GM21367 (cell line): Measurements from ENCODE around the gene OR2D3.
"Not testable (repeated sequence)": the region's sequence is repeated elsewhere in the genome, so short reads cannot be mapped to it uniquely, and the experiment has no call there.

Experiments used
- ATAC-seq: cut with Tn5 transposase; IDR thresholded peaks from one replicate; pipeline ENCODE4 v1.9.1; 2021; ENCODE audit not compliant: unreplicated experiment

Gene OR2D3, protein sequence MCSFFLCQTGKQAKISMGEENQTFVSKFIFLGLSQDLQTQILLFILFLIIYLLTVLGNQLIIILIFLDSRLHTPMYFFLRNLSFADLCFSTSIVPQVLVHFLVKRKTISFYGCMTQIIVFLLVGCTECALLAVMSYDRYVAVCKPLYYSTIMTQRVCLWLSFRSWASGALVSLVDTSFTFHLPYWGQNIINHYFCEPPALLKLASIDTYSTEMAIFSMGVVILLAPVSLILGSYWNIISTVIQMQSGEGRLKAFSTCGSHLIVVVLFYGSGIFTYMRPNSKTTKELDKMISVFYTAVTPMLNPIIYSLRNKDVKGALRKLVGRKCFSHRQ

DNA sequence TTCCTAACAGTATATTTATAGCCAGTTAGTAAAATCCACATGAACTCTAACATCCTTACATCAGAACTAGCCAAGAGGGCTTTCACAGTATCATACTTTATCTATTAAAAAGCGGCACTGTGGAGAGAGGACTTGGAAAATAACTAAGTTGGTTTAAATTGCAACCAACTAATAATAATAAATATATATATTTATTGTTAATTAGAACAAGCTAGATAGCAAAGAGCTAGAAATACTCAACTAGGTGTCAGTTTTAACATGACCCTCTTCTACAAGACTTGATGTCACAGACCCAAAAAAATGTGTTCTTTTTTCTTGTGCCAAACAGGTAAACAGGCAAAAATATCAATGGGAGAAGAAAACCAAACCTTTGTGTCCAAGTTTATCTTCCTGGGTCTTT is at the start of gene OR2D3:
Gene OR2D3, plus strand, starts transcription at position 301 of the 400 bp plus-strand sequence. Its CDS starts 0 bp downstream, at position 301.
- ATAC-seq: no peak

GRCh38 chr11:6871278-6871677 is 49.5 kb upstream of the OR2D3 start:
- ATAC-seq: no peak

DNA sequence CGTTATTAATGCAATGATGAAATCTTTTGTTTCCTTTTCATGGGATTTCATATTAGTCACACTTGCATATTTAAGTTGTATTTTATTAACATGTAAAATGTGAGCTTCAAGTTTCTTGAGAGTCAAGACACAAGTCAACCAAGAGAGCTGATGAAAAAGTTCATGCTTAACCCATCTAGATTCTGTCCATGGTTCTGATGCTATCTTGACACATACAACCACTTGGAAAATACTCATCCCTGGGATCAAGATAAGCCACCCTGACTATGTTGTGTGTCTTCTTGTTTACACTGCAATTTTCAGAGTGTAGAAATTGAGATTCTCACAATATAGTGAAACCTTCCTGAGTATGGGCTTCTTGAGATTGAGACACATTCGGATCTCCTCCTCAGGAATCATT is 45.0 kb upstream of the OR2D3 start:
- no peak for ATAC-seq

- no peak for ATAC-seq
Observed at GRCh38 chr11:6876325-6876724, 44.5 kb upstream of the OR2D3 start, which contains the start of gene OR10A4. Gene OR10A4, plus strand, starts transcription at chr11:6876625. Its CDS starts 23 bp downstream, at chr11:6876648.

DNA sequence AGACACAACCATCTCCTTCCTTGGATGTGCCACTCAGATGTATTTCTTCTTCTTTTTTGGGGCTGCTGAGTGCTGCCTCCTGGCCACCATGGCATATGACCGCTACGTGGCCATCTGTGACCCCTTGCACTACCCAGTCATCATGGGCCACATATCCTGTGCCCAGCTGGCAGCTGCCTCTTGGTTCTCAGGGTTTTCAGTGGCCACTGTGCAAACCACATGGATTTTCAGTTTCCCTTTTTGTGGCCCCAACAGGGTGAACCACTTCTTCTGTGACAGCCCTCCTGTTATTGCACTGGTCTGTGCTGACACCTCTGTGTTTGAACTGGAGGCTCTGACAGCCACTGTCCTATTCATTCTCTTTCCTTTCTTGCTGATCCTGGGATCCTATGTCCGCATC is 43.9 kb upstream of the OR2D3 start:
- ATAC-seq: no peak

- ATAC-seq: no peak
Observed at GRCh38 chr11:6882751-6883150, 38.1 kb upstream of the OR2D3 start.

GRCh38 chr11:6887711-6888110 is 33.1 kb upstream of the OR2D3 start:
- not testable (repeated sequence) for ATAC-seq

DNA sequence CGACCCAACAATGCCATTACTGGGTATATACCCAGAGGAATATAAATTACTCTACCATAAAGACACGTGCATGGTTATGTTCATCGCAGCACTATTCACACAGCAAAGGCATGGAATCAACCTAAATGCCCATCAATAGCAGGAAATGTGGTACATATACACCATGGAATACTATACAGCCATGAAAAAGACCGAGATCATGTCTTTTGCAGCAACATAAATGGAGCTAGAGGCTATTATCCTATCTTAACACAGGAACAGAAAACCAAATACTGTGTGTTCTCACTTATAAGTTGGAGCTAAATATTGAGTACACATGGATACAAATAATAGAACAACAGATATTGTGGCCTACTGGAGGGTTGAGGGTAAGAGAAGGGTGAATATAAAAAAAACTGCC is 32.0 kb upstream of the OR2D3 start:
- ATAC-seq: no peak

DNA sequence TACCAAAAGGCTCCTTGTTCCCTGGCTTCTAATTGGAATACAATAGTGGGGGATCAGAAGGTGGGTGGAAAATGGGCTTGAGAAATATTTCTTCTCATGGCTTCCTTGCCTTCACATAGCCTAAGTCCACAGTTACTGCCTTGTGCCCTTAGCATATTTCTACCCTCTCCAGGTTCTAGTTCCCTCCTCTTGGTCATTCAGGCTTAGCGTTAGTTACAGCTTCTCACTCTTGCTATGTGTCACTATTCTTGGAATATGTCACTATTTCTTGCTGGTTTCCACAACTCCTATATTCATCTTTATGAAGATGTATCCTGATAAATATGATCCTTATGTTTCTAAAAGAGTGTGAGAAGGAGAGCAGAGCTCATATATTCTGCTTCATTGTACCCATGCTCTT is 31.0 kb upstream of the OR2D3 start:
- ATAC-seq: no peak

GRCh38 chr11:6892400-6892799 is 28.4 kb upstream of the OR2D3 start, which contains the start of gene OR2D2:
Gene OR2D2, minus strand, starts transcription at chr11:6892500. Its CDS starts 0 bp downstream, at chr11:6892500.
- ATAC-seq: no peak

DNA sequence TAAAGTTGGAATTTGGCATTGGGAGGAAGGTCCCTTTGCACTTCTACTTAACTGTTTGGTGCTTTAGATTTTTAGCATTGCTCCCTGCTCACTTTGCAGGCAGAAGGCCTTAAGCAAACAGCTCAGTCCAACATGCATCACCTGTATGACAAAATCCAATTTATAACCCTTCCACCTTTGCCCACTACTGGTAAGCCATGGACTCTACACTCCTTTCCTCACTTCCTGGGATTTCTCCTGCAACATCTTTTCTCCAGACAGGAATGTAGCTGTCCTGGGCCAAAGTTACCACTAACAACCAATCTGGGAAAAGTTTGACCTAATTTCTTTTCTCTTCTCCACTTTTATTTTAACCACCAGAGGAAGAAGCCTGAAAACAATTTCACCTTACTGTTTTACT is 26.7 kb upstream of the OR2D3 start:
- no peak for ATAC-seq

DNA sequence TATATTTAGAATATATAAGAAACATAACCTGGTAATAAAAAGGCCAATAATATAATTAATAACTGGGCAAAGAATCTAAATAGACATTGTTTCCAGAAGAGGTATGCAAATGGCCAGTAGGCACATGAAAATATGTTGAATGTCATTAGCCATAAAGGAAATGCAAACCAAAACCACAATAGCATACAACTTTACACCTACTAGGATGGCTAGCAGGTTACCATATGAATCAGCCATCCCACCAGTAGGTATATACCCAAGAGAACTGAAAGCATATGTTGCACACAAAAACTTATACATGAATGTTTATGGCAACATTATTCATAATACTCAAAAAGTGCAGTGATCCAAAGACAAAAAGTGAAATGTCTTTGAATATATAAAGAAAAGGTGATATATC is 25.8 kb upstream of the OR2D3 start:
- ATAC-seq: peak; percentile 92

DNA sequence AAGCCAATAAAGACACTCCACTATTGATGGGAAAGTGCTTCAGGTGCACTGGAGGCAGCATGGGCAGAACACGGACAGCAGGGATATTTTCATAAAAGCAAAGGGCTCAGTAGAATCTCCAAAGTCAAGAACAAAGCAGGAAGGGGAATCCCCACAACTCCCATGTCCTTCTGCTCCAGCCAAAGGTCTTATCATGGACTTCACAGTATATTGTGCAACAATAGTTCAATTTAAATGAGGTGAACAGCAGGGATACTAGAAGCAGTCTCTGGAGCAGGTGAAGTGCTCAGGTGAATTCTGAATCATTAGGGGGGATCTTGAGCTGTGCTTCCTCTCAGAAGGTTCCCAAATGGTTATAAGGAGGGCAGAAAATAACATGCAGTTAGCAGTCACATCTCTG is 21.9 kb upstream of the OR2D3 start:
- no peak for ATAC-seq

- no peak for ATAC-seq
Observed at GRCh38 chr11:6900327-6900999, 20.3 kb upstream of the OR2D3 start.

DNA sequence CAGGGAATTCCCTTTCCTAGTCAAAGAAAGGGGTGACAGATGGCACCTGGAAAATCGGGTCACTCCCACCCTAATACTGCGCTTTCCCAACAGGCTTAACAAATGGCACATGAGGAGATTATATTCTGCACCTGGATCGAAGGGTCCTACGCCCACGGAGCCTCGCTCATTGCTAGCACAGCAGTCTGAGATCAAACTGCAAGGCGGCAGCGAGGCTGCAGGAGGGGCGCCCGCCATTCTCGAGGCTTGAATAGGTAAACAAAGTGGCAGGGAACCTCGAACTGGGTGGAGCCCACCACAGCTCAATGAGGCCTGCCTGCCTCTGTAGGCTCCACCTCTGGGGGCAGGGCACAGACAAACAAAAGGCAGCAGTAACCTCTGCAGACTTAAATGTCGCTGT is 16.0 kb upstream of the OR2D3 start:
- not testable (repeated sequence) for ATAC-seq

DNA sequence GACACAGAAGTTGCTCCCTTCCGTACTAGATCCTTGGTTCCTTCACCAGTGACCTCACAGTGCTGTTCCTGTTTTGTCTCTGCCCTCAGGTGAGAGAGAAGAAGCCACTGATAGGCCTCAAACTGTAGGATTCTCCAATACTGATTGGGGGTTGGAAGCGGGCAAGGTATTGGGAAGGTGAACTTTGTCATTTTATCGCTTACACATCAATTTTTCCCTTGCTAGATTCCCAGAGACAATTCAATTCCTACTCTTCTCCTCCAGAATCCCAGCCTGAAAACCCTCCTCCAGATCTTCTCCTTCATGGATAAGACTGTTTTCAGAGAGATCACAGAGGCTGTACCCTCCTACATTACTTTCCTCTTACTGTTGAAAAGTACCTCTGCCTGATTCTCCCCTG is 9.4 kb upstream of the OR2D3 start:
- ATAC-seq: no peak

- ATAC-seq: no peak
Observed at GRCh38 chr11:6911948-6912347, 8.9 kb upstream of the OR2D3 start.

DNA sequence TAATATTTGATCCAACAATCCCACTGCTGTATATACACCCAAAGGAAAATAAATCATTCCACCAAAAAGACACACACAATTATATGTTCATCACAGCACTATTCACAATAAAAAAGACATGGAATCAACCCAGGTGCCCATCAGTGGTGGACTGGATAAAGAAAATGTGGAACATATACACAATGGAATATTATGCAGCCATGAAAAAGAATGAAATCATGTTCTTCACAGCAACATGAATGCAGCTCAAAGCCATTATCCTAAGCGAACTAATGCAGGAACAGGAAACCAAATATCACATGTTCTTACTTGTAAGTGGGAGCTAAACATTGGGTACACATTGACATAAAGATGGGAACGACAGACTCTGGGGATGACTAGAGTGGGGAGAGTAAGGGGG is 1.1 kb upstream of the OR2D3 start:
- no peak for ATAC-seq

- ATAC-seq: no peak
Observed at GRCh38 chr11:6925007-6925577, 4.3 kb downstream of the OR2D3 start.

- peak; percentile 6 for ATAC-seq
Observed at GRCh38 chr11:6925636-6926207, 4.9 kb downstream of the OR2D3 start.

GRCh38 chr11:6926208-6927029 is 5.6 kb downstream of the OR2D3 start, which contains the start of gene ZNF215:
Gene ZNF215, plus strand, starts transcription at chr11:6926426. Its CDS starts 5,847 bp downstream, at chr11:6932273.
- ATAC-seq: peak; percentile 75
